ENCODE data around the gene TNS4.

DNA sequence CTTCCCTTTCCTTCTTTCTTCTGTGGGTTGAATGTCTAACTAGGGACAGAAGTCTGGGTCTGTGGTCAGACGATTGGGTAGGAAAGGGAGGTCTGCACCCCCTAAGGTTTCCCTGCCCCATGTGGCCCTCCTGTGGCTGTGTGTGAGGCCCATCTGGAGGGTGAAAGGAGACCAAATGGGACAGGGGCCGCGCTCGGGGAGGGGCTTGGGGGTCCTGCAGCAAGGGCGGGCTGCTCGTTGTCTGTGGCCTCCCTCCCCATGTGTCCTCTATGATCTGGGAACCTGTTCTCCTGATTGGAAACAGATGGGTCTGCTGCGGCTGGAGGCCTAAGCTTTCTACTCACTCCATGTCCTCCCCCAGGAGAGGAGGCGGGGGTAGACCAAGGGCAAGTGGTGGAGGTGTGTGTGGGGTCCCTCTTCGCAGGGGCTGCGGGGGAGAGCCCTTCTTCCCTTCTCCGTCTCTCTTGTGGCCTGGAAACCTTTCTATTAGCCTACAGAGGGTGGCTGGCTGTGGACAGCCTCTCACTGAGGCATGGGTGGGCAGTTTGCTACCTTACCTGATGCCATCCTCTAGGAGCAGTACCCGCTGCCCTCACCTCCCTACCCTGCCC, 39.6 kb downstream of the TNS4 start:
- TF ChIP-seq CTCF (IDR thresholded peaks at IDR 0.05): no peak
- no peak for TF ChIP-seq POLR2A (IDR thresholded peaks at IDR 0.05)
- TF ChIP-seq EP300 (IDR thresholded peaks at IDR 0.05): no peak

Data from tibial nerve (tissue), 4 donors.